Dendritic cell treated with granulocyte-macrophage colony-stimulating factor and Interleukin-4, amounts not matched to agents 40 ng/mL and 50 ng/mL, for 4 days (primary cell): ENCODE measurements around the gene FHOD3.
"Not testable (repeated sequence)": the region's sequence is repeated elsewhere in the genome, so short reads cannot be mapped to it uniquely, and the experiment has no call there.

Experiments used
- H3K27ac Mint-ChIP-seq: one replicate; pipeline ENCODE4 v1.8.0; 2022; ENCODE audit warnings: mild to moderate bottlenecking, mixed read lengths
- H3K27me3 Mint-ChIP-seq: one replicate; pipeline ENCODE4 v1.8.0; 2022; ENCODE audit warnings: mild to moderate bottlenecking, mixed read lengths
- H3K36me3 Mint-ChIP-seq: one replicate; pipeline ENCODE4 v1.8.0; 2022; ENCODE audit warnings: low read depth, mixed read lengths
- H3K4me1 Mint-ChIP-seq: one replicate; pipeline ENCODE4 v1.8.0; 2022; ENCODE audit warnings: low read depth, mixed read lengths
- H3K4me3 Mint-ChIP-seq: one replicate; pipeline ENCODE4 v1.8.0; 2022; ENCODE audit warnings: mild to moderate bottlenecking, moderate library complexity, mixed read lengths
- H3K9me3 Mint-ChIP-seq: one replicate; pipeline ENCODE4 v1.8.0; 2022; ENCODE audit warnings: mixed read lengths
- intact Hi-C: fragments of 100-400 bp; cut with micrococcal nuclease; formaldehyde crosslinking; loops from one replicate; pipeline ENCODE4 v1.15.0; 2022

Gene FHOD3

GRCh38 chr18:36546876-36547275 is 249.4 kb downstream of the FHOD3 start:
- Mint-ChIP-seq H3K27ac (no peak overlapping the region), H3K9me3 (no peaks in the 10 kb centered on the region), H3K27me3 (no peaks in the 10 kb centered on the region), H3K4me3 (no peak overlapping the region), H3K36me3 (no peaks in the 10 kb centered on the region), H3K4me1 (no peaks in the 10 kb centered on the region)
- intact Hi-C loops, result no loop called here

- Mint-ChIP-seq H3K27ac (no peak overlapping the region), H3K27me3 (no peaks in the 10 kb centered on the region), H3K4me3 (no peak overlapping the region), H3K4me1 (no peaks in the 10 kb centered on the region), H3K9me3 (no peaks in the 10 kb centered on the region), H3K36me3 (no peaks in the 10 kb centered on the region)
- intact Hi-C loops, result no loop called here
These were observed 250.0 kb downstream of the FHOD3 start for GRCh38 chr18:36547544-36547943.

- H3K36me3 Mint-ChIP-seq, H3K27me3 Mint-ChIP-seq, H3K9me3 Mint-ChIP-seq, H3K4me1 Mint-ChIP-seq, intact Hi-C loops, H3K4me3 Mint-ChIP-seq, H3K27ac Mint-ChIP-seq: not testable (repeated sequence)
These were observed 253.8 kb downstream of the FHOD3 start for GRCh38 chr18:36551274-36551673.

GRCh38 chr18:36558234-36558633 is 260.7 kb downstream of the FHOD3 start:
- Mint-ChIP-seq H3K27me3 (no peaks in the 10 kb centered on the region), H3K4me1 (no peaks in the 10 kb centered on the region), H3K9me3 (no peaks in the 10 kb centered on the region), H3K4me3 (no peak overlapping the region), H3K27ac (no peak overlapping the region), H3K36me3 (no peaks in the 10 kb centered on the region)
- intact Hi-C loops, result no loop called here

- H3K27me3 Mint-ChIP-seq, result no peaks in the 10 kb centered on the region
- intact Hi-C loops, result no loop called here
These were observed 261.8 kb downstream of the FHOD3 start for GRCh38 chr18:36559149-36559857.

GRCh38 chr18:36560187-36560586 is 262.7 kb downstream of the FHOD3 start:
- intact Hi-C loops, result no loop called here
- H3K9me3 Mint-ChIP-seq, result no peaks in the 10 kb centered on the region
- H3K4me1 Mint-ChIP-seq, result no peaks in the 10 kb centered on the region
- H3K27me3 Mint-ChIP-seq, result no peaks in the 10 kb centered on the region
- H3K27ac Mint-ChIP-seq, result no peak overlapping the region
- H3K4me3 Mint-ChIP-seq, result no peak overlapping the region
- no peaks in the 10 kb centered on the region for H3K36me3 Mint-ChIP-seq

More at GRCh38 chr18:36559149-36559857, 261.8 kb downstream of the FHOD3 start:
- H3K4me3 Mint-ChIP-seq, result no peak overlapping the region
- no peaks in the 10 kb centered on the region for H3K9me3 Mint-ChIP-seq
- no peaks in the 10 kb centered on the region for H3K36me3 Mint-ChIP-seq
- no peak overlapping the region for H3K27ac Mint-ChIP-seq
- H3K4me1 Mint-ChIP-seq, result no peaks in the 10 kb centered on the region

GRCh38 chr18:36561046-36561445 is 263.5 kb downstream of the FHOD3 start:
- Mint-ChIP-seq H3K4me1 (no peaks in the 10 kb centered on the region), H3K27ac (no peak overlapping the region), H3K9me3 (no peaks in the 10 kb centered on the region), H3K4me3 (no peak overlapping the region), H3K36me3 (no peaks in the 10 kb centered on the region), H3K27me3 (no peaks in the 10 kb centered on the region)
- intact Hi-C loops, result no loop called here

- Mint-ChIP-seq H3K4me3 (no peak overlapping the region), H3K27ac (no peak overlapping the region), H3K36me3 (no peaks in the 10 kb centered on the region), H3K9me3 (no peaks in the 10 kb centered on the region), H3K4me1 (no peaks in the 10 kb centered on the region), H3K27me3 (peaks cover 6% of the 10 kb centered on the region)
- intact Hi-C loops, result no loop called here
These were observed 267.3 kb downstream of the FHOD3 start for GRCh38 chr18:36564841-36565240.

- no peaks in the 10 kb centered on the region for H3K36me3 Mint-ChIP-seq
- no peaks in the 10 kb centered on the region for H3K9me3 Mint-ChIP-seq
- no peaks in the 10 kb centered on the region for H3K4me1 Mint-ChIP-seq
- no peak overlapping the region for H3K4me3 Mint-ChIP-seq
- peaks cover 9% of the 10 kb centered on the region for H3K27me3 Mint-ChIP-seq
- H3K27ac Mint-ChIP-seq, result no peak overlapping the region
- intact Hi-C loops, result no loop called here
These were observed 270.3 kb downstream of the FHOD3 start for GRCh38 chr18:36567800-36568199.

- Mint-ChIP-seq H3K27ac (no peak overlapping the region), H3K36me3 (no peaks in the 10 kb centered on the region), H3K4me3 (no peak overlapping the region), H3K27me3 (peaks cover 9% of the 10 kb centered on the region), H3K4me1 (no peaks in the 10 kb centered on the region), H3K9me3 (no peaks in the 10 kb centered on the region)
- intact Hi-C loops, result no loop called here
These were observed 271.0 kb downstream of the FHOD3 start for GRCh38 chr18:36568487-36568886.

GRCh38 chr18:36572135-36572856 is 274.8 kb downstream of the FHOD3 start:
- no peak overlapping the region for H3K4me3 Mint-ChIP-seq
- no peaks in the 10 kb centered on the region for H3K9me3 Mint-ChIP-seq
- intact Hi-C loops, result loop anchor here (5.0 kb wide), 1 partner anchor 475 kb away; no protein-coding TSS in a partner anchor
- no peak overlapping the region for H3K27ac Mint-ChIP-seq
- H3K4me1 Mint-ChIP-seq, result no peaks in the 10 kb centered on the region
- no peaks in the 10 kb centered on the region for H3K36me3 Mint-ChIP-seq
- peaks cover 5% of the 10 kb centered on the region for H3K27me3 Mint-ChIP-seq

- Mint-ChIP-seq H3K27me3 (no peaks in the 10 kb centered on the region), H3K4me1 (no peaks in the 10 kb centered on the region), H3K36me3 (no peaks in the 10 kb centered on the region), H3K27ac (no peak overlapping the region), H3K9me3 (no peaks in the 10 kb centered on the region), H3K4me3 (no peak overlapping the region)
- intact Hi-C loops, result no loop called here
These were observed 278.8 kb downstream of the FHOD3 start for GRCh38 chr18:36576339-36576738.

GRCh38 chr18:36578871-36579710 is 281.6 kb downstream of the FHOD3 start:
- no peak overlapping the region for H3K4me3 Mint-ChIP-seq
- intact Hi-C loops, result no loop called here

GRCh38 chr18:36580266-36580665 is 282.8 kb downstream of the FHOD3 start:
- no peak overlapping the region for H3K27ac Mint-ChIP-seq
- H3K4me3 Mint-ChIP-seq, result no peak overlapping the region
- intact Hi-C loops, result no loop called here
- H3K36me3 Mint-ChIP-seq, result no peaks in the 10 kb centered on the region
- no peaks in the 10 kb centered on the region for H3K27me3 Mint-ChIP-seq
- H3K9me3 Mint-ChIP-seq, result no peaks in the 10 kb centered on the region
- no peaks in the 10 kb centered on the region for H3K4me1 Mint-ChIP-seq

More at GRCh38 chr18:36578871-36579710, 281.6 kb downstream of the FHOD3 start:
- H3K27ac Mint-ChIP-seq, result no peak overlapping the region
- no peaks in the 10 kb centered on the region for H3K27me3 Mint-ChIP-seq
- H3K36me3 Mint-ChIP-seq, result no peaks in the 10 kb centered on the region
- H3K9me3 Mint-ChIP-seq, result no peaks in the 10 kb centered on the region
- H3K4me1 Mint-ChIP-seq, result no peaks in the 10 kb centered on the region
